GM18861 (cell line): ENCODE measurements around the gene NARS2.
"Not testable (repeated sequence)": the region's sequence is repeated elsewhere in the genome, so short reads cannot be mapped to it uniquely, and the experiment has no call there.

Source experiments
- ATAC-seq: cut with Tn5 transposase; IDR thresholded peaks from one replicate; pipeline ENCODE4 v1.9.1; 2021; ENCODE audit not compliant: unreplicated experiment

Gene NARS2

DNA sequence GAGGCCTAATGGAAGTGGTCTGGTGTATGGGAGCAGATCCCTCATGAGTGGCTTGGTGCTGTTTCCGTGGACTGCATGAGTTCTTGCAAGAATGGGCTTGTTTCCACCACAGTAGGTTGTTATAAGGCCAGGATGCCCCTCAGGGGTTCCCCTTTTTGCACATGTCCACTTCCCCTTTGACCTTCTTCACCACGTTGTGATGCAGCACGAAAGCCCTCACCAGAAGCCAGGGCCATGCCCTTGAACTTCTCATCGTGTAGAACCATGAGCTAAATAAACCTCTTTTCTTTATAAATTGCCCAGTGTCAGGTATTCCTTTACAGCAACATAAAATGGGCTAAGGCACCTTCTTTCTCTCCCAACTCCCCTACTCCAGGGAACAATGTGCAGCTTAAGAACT is 2.8 kb upstream of the NARS2 start:
- ATAC-seq = no peak

DNA sequence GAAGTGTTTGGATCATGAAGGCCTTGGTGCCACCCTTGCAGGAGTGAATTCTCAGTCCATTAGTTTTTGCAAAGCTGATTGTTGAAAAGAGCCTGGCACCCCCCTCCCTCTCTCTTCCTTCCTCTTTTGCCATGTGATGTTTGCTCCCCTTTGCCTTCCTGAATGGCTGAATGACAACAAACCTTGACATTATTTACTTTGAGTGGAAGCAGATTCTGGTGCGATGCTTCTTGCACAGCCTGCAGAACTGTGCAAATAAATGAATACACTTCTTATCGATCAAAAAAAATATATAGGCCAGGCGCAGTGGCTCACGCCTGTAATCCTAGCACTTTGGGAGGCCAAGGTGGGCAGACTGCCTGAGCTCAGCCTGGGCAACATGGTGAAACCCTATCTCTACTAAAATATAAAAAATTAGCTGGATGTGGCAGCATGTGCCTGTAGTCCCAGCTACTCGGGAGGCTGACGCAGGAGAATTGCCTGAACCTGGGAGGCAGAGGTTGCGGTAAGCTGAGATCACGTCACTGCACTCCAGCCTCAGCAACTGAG is 2.0 kb upstream of the NARS2 start:
- ATAC-seq = no peak

GRCh38 chr11:78575478-78575877 is 814 bp upstream of the NARS2 start:
- ATAC-seq = no peak

GRCh38 chr11:78573681-78574080 is 983 bp downstream of the NARS2 start:
- no peak for ATAC-seq

DNA sequence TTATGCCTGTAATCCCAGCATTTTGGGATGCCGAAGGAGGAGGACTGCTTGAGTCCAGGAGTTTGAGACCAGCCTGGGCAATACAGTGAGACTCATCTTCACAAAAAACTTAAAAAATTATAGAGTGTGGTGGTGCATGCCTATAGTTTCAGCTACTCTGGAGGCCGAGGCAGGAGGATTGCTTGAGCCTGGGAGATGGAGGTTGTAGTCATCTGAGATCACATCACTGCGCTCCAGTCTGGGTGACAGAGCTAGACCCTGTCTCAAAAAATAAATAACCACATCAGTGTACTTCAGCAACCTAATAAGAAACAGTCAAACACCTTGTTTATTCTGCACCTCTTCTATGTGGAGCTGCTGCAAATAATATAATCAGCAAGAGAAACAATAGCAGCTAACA is 1.4 kb downstream of the NARS2 start:
- ATAC-seq = no peak

- ATAC-seq = no peak
Observed at GRCh38 chr11:78572394-78572793, 2.3 kb downstream of the NARS2 start.

DNA sequence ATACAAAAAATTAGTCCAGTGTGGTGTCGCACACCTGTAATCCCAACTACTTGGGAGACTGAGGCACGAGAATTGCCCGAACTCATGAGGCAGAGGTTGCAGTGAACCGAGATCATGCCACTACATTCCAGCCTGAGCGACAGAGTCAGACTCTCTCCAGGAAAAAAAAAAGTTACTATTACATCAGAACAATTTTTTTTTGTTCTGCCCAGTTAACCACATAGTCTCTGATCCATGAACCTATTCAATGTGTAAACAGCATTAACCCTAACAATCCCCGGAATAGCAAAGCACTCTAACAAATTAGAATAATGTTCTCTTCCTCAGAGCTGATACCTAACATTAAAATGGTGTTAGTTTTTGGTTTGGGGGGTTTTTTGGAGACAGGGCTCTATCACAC is 4.6 kb downstream of the NARS2 start:
- no peak for ATAC-seq

DNA sequence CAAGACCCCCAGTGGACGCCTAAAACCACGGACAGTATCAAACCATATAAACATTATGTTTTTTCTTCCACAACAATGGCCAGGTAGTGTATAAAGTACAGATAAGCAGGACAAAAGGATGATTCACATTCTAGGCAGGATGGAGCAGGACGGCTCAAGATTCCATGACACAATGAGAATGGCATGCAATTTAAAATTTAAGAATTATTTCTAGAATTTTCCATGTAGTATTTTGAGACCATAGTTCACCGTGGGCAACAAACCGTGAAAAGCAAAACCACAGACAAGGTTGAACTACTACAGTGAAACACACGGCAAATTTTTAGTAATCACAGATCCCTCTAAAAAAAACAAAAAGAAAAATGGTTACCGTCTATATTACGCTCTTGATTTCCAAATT is 7.5 kb downstream of the NARS2 start:
- no peak for ATAC-seq

DNA sequence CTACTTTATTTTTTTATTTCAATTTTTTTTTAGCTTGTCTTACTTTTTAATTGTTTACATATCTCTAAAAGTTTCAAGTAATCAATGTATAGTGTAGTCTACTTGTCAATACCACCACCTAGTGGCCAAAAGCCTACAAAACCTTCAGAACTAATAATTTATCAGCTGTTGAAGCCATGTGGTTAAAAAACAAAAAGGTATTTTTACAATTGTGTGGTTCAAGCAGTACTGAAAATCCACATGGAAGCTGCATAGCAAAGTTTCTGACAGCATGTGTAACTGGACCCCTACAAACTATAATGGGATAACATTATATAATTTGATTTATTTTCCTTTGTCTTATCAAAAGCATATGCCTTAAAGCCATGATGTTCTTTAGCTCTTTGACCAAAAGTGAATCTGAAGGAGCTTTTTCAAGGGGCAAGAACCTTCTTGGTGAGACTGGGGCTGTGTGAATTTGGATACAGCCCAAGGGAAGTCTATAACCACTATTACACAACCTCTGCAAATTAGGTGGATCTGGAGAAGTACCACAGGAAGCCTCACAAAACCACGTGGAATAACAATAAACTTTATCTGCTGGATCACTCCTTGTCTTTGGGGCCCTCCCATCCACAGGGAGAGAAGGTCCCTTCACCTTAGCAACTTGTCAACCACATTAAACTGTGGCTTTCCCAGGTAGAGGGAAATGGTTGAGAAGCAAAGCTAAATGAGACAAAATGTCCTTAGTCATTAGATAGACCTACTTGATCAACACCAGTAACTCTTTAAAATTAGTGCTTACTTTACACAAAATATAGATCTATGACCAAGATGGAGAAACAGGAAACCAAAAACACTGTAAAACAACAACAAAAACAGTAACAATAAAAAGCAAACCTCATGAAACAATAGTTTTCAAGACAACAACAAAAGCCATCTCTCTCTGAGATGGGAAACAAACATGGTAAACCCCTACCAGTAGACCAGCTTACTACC is 9.9 kb downstream of the NARS2 start:
- ATAC-seq = peak; percentile 36

DNA sequence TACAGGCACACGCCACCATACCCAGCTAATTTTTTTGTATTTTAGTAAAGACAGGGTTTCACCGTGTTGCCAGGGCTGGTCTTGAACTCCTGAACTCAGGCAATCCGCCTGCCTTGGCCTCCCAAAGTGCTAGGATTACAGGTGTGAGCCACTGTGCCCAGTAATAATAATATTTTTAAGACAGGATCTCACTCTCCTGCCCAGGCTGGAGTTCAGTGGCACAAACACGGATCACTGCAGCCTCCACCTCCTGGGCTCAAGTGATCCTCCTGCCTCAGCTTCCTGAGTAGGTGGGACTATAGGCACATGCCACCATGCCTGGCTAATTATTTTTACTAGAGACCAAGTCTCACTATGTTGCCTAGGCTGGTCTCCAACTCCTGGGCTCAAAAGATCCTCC is 10.6 kb downstream of the NARS2 start:
- ATAC-seq = peak; percentile 6

- not testable (repeated sequence) for ATAC-seq
Observed at GRCh38 chr11:78563090-78563489, 11.6 kb downstream of the NARS2 start.

- ATAC-seq = no peak
Observed at GRCh38 chr11:78562398-78562797, 12.3 kb downstream of the NARS2 start.

- no peak for ATAC-seq
Observed at GRCh38 chr11:78560826-78561484, 13.7 kb downstream of the NARS2 start.

DNA sequence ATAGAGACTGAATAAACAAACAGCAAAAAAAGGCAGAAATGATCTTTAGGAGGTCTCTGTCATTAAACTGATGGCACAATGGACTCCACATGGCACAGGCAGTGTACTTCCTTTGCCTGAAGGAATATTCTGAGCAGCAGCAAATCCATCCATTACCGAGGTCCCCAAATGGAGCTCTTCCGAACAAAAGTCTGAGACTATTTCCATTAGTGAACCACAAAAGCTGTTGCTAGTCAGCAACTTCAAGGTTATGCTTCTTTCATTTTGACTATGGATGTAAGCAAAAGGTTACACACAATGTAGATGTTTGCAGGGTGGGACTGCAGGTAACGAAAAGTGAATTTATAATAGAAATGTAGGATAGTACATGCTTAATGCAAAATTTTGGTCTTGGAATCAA is 14.5 kb downstream of the NARS2 start:
- no peak for ATAC-seq

- no peak for ATAC-seq
Observed at GRCh38 chr11:78557236-78557635, 17.4 kb downstream of the NARS2 start.

- no peak for ATAC-seq
Observed at GRCh38 chr11:78555592-78555991, 19.1 kb downstream of the NARS2 start.

DNA sequence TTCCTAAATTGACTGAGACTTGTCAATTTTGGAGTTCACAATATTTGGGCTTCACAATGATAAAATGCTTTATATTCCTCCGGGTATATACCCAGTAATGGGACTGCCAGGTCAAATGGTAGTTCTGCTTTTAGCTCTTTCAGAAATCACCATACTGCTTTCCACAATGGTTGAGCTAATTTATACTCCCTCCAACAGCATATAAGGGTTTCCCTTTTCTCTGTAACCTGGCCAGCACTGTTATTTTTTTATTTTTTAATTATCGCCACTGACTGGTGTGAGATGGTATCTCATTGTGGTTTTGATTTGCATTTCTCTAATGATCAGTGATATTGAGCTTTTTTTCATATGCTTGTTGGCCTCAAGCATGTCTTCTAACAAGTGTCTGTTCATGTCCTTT is 21.8 kb downstream of the NARS2 start:
- no peak for ATAC-seq

- ATAC-seq = not testable (repeated sequence)
Observed at GRCh38 chr11:78552139-78552538, 22.5 kb downstream of the NARS2 start.

DNA sequence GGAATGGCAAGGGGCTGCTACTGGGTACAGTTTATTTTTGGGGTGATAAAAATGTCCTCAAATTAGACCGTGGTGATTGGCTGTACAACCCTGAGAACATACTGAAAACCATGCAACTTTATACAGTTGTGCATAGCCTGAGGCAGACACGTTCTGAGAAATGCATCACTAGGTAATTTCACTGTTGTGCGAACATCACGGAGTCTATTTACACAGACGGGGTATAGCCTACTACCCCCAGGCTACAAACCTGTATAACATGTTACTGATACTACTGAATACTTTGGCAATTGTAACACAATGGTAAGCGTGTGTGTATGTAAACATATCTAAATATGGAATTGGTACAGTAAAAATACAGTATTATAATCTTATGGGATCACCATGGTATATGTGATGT is 23.6 kb downstream of the NARS2 start:
- ATAC-seq = no peak

GRCh38 chr11:78549624-78550409 is 24.8 kb downstream of the NARS2 start:
- ATAC-seq = no peak

- no peak for ATAC-seq
Observed at GRCh38 chr11:78548911-78549590, 25.6 kb downstream of the NARS2 start.
